ENCODE measurements around the gene CCDC82.

DNA sequence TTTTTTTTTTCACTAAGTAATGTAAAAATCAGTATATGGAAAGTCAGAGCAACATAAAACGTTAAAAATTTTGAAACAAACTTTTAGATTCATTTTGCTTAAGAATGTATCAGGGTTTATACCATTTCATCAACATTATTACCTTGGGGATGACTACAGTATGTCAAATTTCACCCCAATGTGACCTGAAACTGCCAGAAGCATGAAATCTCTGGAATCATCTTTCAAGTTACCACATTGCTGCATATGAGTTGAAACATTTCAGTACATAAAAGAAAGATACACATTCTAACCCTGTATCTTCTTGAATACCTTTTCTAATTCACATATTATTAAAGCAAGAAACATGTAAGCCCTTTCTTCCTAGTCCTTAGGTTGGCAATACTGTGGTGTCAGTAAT, 79.5 kb downstream of the CCDC82 start:
- TF ChIP-seq, protein P1, sequence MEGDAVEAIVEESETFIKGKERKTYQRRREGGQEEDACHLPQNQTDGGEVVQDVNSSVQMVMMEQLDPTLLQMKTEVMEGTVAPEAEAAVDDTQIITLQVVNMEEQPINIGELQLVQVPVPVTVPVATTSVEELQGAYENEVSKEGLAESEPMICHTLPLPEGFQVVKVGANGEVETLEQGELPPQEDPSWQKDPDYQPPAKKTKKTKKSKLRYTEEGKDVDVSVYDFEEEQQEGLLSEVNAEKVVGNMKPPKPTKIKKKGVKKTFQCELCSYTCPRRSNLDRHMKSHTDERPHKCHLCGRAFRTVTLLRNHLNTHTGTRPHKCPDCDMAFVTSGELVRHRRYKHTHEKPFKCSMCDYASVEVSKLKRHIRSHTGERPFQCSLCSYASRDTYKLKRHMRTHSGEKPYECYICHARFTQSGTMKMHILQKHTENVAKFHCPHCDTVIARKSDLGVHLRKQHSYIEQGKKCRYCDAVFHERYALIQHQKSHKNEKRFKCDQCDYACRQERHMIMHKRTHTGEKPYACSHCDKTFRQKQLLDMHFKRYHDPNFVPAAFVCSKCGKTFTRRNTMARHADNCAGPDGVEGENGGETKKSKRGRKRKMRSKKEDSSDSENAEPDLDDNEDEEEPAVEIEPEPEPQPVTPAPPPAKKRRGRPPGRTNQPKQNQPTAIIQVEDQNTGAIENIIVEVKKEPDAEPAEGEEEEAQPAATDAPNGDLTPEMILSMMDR (IDR thresholded peaks at IDR 0.05): no peak
- no peak for TF ChIP-seq POLR2A (IDR thresholded peaks at IDR 0.05)
- TF ChIP-seq POLR2AphosphoS5 (IDR thresholded peaks at IDR 0.05): no peak
